Glutamatergic neuron (in vitro differentiated cells): Measurements from ENCODE around the gene IMMT. TPM values are rescaled to one million over a fixed set of nuclear protein-coding genes. Genes with fewer than 3 reads are reported as not detected.

Experiments
- DNase-seq: peaks from one replicate; pipeline ENCODE4 v3.0.0; 2022
- H3K27ac Mint-ChIP-seq: one replicate; pipeline ENCODE4 v1.8.0; 2020; ENCODE audit warnings: mild to moderate bottlenecking, mixed read lengths, inconsistent platforms; ENCODE audit not compliant: unreplicated experiment
- H3K27me3 Mint-ChIP-seq: one replicate; pipeline ENCODE4 v1.8.0; 2020; ENCODE audit warnings: mild to moderate bottlenecking, moderate library complexity, mixed read lengths, inconsistent platforms; ENCODE audit not compliant: unreplicated experiment
- H3K36me3 Mint-ChIP-seq: one replicate; pipeline ENCODE4 v1.8.0; 2020; ENCODE audit warnings: mild to moderate bottlenecking, mixed read lengths, inconsistent platforms; ENCODE audit not compliant: unreplicated experiment
- H3K4me1 Mint-ChIP-seq: one replicate; pipeline ENCODE4 v1.8.0; 2020; ENCODE audit warnings: mild to moderate bottlenecking, low read depth, mixed read lengths, inconsistent platforms; ENCODE audit not compliant: unreplicated experiment
- H3K4me3 Mint-ChIP-seq: one replicate; pipeline ENCODE4 v1.8.0; 2020; ENCODE audit warnings: mild to moderate bottlenecking, mixed read lengths, inconsistent platforms; ENCODE audit not compliant: unreplicated experiment
- H3K9me3 Mint-ChIP-seq: one replicate; pipeline ENCODE4 v1.8.0; 2020; ENCODE audit warnings: mild to moderate bottlenecking, moderate library complexity, mixed read lengths, inconsistent platforms; ENCODE audit not compliant: unreplicated experiment
- total RNA-seq: library from RNA; stranded (reverse); fragmentation: NEBNext Ultra II Directional; extraction: Animal tissue kit (Norgen Biotek cat#: 25700); gene quantifications from one replicate; pipeline ENCODE4 v1.2.1, GENCODE V29; 2021; ENCODE audit not compliant: unreplicated experiment
- TF ChIP-seq, protein P1 (sequence below): fragments of 200-600 bp; sonication (generic); IDR thresholded peaks from one replicate; pipeline ENCODE4 v1.5.0; 2021; ENCODE audit not compliant: partially characterized antibody, unreplicated experiment

The IMMT gene
- total RNA-seq, 1 donor from 2014 or later: 124 TPM

- Mint-ChIP-seq H3K4me3 (peak overlapping the region; percentile 94), H3K27me3 (peaks cover 11% of the 10 kb centered on the region), H3K27ac (peak overlapping the region; percentile 99), H3K4me1 (peaks cover 6% of the 10 kb centered on the region), H3K9me3 (peaks cover 24% of the 10 kb centered on the region), H3K36me3 (no peaks in the 10 kb centered on the region)
- TF ChIP-seq, protein P1, sequence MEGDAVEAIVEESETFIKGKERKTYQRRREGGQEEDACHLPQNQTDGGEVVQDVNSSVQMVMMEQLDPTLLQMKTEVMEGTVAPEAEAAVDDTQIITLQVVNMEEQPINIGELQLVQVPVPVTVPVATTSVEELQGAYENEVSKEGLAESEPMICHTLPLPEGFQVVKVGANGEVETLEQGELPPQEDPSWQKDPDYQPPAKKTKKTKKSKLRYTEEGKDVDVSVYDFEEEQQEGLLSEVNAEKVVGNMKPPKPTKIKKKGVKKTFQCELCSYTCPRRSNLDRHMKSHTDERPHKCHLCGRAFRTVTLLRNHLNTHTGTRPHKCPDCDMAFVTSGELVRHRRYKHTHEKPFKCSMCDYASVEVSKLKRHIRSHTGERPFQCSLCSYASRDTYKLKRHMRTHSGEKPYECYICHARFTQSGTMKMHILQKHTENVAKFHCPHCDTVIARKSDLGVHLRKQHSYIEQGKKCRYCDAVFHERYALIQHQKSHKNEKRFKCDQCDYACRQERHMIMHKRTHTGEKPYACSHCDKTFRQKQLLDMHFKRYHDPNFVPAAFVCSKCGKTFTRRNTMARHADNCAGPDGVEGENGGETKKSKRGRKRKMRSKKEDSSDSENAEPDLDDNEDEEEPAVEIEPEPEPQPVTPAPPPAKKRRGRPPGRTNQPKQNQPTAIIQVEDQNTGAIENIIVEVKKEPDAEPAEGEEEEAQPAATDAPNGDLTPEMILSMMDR: no peak
- no peak for DNase-seq
Measured at GRCh38 chr2:86194751-86195054, 559 bp downstream of the IMMT start.

DNA sequence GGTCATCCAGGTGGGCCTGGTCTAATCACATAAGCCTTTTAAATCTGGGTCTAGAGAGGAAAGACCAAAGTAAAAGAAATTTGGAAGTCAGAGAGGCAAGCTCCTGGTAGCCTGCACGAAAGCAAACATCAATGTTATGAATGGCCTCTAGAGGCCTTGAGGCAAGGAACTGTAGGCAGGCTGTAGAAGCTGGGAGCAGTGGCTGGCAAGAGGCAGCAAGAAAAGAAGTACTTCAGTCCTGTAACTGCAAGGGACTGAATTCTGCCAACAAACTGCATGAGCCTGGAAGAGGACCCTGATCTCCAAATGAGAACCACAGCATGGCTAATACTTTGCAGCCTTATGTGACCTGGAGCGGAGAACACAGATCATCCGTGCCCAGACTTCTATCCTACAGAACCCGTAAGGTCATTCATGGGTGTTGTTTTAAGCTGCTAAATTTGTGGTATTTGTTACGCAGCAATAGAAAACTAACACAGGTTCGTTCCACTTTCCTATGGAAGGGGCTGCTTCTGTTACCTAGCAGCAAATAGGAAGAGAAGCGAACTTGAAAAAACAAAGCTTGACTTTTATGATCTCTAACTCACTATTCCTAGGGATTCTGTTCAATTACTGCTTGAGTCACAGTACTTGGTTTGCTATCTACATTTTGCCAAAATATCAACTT, 1.2 kb downstream of the IMMT start:
- H3K9me3 Mint-ChIP-seq: peaks cover 20% of the 10 kb centered on the region
- peaks cover 11% of the 10 kb centered on the region for H3K27me3 Mint-ChIP-seq
- H3K4me1 Mint-ChIP-seq: peaks cover 6% of the 10 kb centered on the region
- DNase-seq: no peak
- peak overlapping the region; percentile 94 for H3K4me3 Mint-ChIP-seq
- H3K36me3 Mint-ChIP-seq: no peaks in the 10 kb centered on the region
- TF ChIP-seq, protein P1: no peak
- peak overlapping the region; percentile 99 for H3K27ac Mint-ChIP-seq

DNA sequence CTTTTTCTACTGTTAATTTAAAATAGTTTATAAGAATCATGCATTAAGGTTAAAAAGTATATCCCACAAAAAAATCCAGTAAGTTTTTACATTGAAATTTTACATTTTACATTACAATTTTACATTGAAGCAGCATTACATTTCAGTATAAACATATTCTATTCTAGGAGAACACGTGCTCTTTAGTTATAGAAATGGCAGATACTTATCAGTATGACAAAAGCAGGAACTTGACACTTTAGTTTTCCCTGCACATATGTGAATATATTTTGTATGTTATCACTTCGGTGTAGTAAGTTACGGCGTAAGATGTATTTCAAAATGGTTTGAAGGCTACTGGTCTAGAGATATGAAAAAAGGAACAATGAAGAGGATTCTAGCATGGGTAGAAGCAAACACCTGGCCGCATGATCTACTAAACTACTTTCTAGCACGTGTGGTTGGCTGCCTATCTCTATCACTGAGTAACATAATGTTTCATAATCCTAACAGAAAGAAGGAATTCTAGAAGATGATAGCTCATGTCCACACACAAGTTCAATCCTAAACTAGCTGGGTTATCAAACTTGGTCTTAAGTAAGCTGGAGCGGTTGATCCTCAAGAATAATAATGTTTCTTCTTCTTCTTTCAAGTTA, 5.4 kb downstream of the IMMT start:
- TF ChIP-seq, protein P1: no peak
- Mint-ChIP-seq H3K27ac (no peak overlapping the region), H3K9me3 (peaks cover 9% of the 10 kb centered on the region), H3K4me3 (no peak overlapping the region), H3K27me3 (peaks cover 8% of the 10 kb centered on the region), H3K4me1 (peaks cover 29% of the 10 kb centered on the region), H3K36me3 (no peaks in the 10 kb centered on the region)
- DNase-seq: no peak

DNA sequence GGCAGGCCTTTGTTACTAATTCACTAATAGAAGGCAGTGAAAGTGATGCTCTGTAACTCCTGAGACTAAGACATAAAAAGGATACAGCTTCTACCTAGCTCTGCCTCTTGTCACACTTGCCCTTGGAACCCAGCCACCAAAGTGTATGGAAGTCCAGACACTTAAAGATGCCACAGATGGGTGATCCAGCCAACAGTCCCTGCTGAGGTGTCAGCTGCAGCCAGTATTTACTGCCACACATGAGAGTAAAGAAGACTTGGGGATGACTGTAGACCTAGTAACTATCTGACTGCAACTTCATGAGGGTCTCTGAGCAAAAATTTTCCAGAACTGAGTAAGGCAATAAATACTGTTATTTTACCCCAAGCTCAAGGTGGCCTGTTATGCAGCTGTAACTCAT, 8.8 kb downstream of the IMMT start:
- no peak for DNase-seq
- no peaks in the 10 kb centered on the region for H3K36me3 Mint-ChIP-seq
- no peak overlapping the region for H3K4me3 Mint-ChIP-seq
- peaks cover 22% of the 10 kb centered on the region for H3K4me1 Mint-ChIP-seq
- no peaks in the 10 kb centered on the region for H3K9me3 Mint-ChIP-seq
- H3K27me3 Mint-ChIP-seq: peaks cover 2% of the 10 kb centered on the region
- H3K27ac Mint-ChIP-seq: no peak overlapping the region
- TF ChIP-seq, protein P1: no peak

DNA sequence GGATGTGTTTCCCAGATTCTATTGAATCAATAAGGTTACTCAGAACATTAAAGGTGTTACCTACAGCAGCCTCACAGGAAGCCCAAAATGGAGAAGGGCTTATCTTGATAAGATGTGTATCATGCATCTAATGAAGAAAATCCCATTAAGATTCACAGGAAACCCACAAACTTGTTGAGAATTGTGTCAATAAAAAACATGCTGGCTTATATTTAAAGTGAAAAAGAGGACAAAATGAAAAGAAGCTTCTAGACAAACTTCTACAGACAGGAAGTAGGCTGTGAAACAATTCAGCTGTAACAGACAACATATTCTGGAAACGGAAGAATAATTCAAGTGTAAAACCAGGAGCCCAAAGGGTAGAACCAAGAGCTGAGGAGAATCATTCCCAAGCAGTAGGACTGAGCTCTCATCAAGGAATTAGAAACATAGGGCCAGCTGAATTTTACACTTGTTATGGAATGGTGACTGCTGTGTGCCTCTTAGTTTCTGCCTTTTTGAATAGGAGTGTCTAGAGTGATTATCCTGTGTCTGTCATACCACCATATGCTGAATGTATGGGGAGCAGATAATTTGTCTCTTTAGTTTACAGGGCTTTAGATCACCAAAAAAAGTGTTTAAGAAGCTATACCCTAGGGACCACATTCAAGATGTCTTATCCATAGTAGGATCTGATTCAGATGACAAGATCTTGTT, 9.6 kb downstream of the IMMT start:
- Mint-ChIP-seq H3K27ac (no peak overlapping the region), H3K4me1 (peaks cover 22% of the 10 kb centered on the region), H3K36me3 (no peaks in the 10 kb centered on the region), H3K4me3 (no peak overlapping the region), H3K27me3 (peaks cover 2% of the 10 kb centered on the region), H3K9me3 (no peaks in the 10 kb centered on the region)
- DNase-seq: no peak
- TF ChIP-seq, protein P1: no peak
